PFSK-1 (cell line): ENCODE results near the gene SULF2.

Source experiments
- FOXP2 ChIP-seq: optimal IDR thresholded peaks from 2 replicates; pipeline ENCODE3; 2011; ENCODE audit warnings: borderline replicate concordance, control low read depth, inconsistent platforms; ENCODE audit not compliant: insufficient read depth; ENCODE audit errors: extremely low read length, extremely low read depth
- POLR2AphosphoS5 ChIP-seq: IDR thresholded peaks from 2 replicates; pipeline ENCODE4 v1.6.1; 2012; ENCODE audit warnings: low read depth, mild to moderate bottlenecking, control low read depth, low read length, moderate library complexity
- REST ChIP-seq, 2 experiments: IDR thresholded peaks; 2 replicates each; pipeline versions ENCODE4 v1.6.1 to v1.8.0; 2011 to 2012; ENCODE audit warnings: low read depth in 2 of 2, low read length in 2 of 2, control low read depth in 1 of 2, inconsistent platforms in 1 of 2, mild to moderate bottlenecking in 1 of 2, moderate library complexity in 1 of 2; ENCODE audit not compliant: insufficient read depth in 1 of 2
- SIN3A ChIP-seq: IDR thresholded peaks from 2 replicates; pipeline ENCODE4 v1.6.1; 2012; ENCODE audit warnings: mild to moderate bottlenecking, low read length, moderate library complexity, borderline replicate concordance; ENCODE audit not compliant: insufficient read depth
- TAF1 ChIP-seq: IDR thresholded peaks from 2 replicates; pipeline ENCODE4 v1.6.1; 2012; ENCODE audit warnings: low read length, control low read depth, borderline replicate concordance; ENCODE audit not compliant: insufficient read depth

The SULF2 gene

GRCh38 chr20:47678536-47678935 lies 106.7 kb downstream of the SULF2 start:
- no peak for TF ChIP-seq REST (IDR thresholded peaks at IDR 0.05; ENCODE audit: insufficient read depth in 1 of 2, low read depth in 2 of 2, low read length in 2 of 2)
- TF ChIP-seq TAF1, result no peak
- no peak for TF ChIP-seq SIN3A
- TF ChIP-seq FOXP2, result no peak
- TF ChIP-seq POLR2AphosphoS5, result no peak

- TF ChIP-seq POLR2AphosphoS5 (no peak), FOXP2 (no peak), REST (IDR thresholded peaks at IDR 0.05; ENCODE audit: insufficient read depth in 1 of 2, low read depth in 2 of 2, low read length in 2 of 2) (no peak), SIN3A (no peak), TAF1 (no peak)
These were observed 107.4 kb downstream of the SULF2 start for GRCh38 chr20:47677635-47678453.

- TF ChIP-seq FOXP2 (no peak), REST (IDR thresholded peaks at IDR 0.05; ENCODE audit: insufficient read depth in 1 of 2, low read depth in 2 of 2, low read length in 2 of 2) (no peak), TAF1 (no peak)
These were observed 108.2 kb downstream of the SULF2 start for GRCh38 chr20:47676912-47677634.

- TF ChIP-seq POLR2AphosphoS5 (no peak), SIN3A (no peak), TAF1 (no peak), REST (IDR thresholded peaks at IDR 0.05; ENCODE audit: insufficient read depth in 1 of 2, low read depth in 2 of 2, low read length in 2 of 2) (no peak), FOXP2 (no peak)
These were observed 109.0 kb downstream of the SULF2 start for GRCh38 chr20:47676219-47676721.
